HepG2 (cell line): ENCODE results near the gene FAM222B. TPM values are rescaled to one million over a fixed set of nuclear protein-coding genes. Genes with fewer than 3 reads are reported as not detected.

Source experiments
- ATM ChIP-seq: fragments of 450-650 bp; IDR thresholded peaks from 2 replicates; pipeline ENCODE4 v1.7.1; 2017; ENCODE audit warnings: mild to moderate bottlenecking, borderline replicate concordance
- CBFB ChIP-seq: sonication (generic); formaldehyde crosslinking; IDR thresholded peaks from 2 replicates; pipeline ENCODE4 v1.4.0; 2020; ENCODE audit warnings: missing genetic modification reagents
- CENPX ChIP-seq: sonication (generic); formaldehyde crosslinking; IDR thresholded peaks from 2 replicates; pipeline ENCODE4 v1.9.0; 2021; ENCODE audit warnings: mild to moderate bottlenecking, missing genetic modification reagents, moderate library complexity
- DNMT1 ChIP-seq: sonication (generic); formaldehyde crosslinking; IDR thresholded peaks from 2 replicates; pipeline ENCODE4 v1.5.1; 2020; ENCODE audit warnings: mild to moderate bottlenecking, missing genetic modification reagents
- HNRNPK ChIP-seq: fragments of 200-400 bp; formaldehyde crosslinking; IDR thresholded peaks from 2 replicates; pipeline ENCODE4 v1.6.1; 2018; ENCODE audit warnings: low read length, low read depth, moderate library complexity, mild to moderate bottlenecking; ENCODE audit not compliant: poor library complexity, severe bottlenecking
- KAT7 ChIP-seq: IDR thresholded peaks from 2 replicates; pipeline ENCODE4 v1.6.1; 2018; ENCODE audit warnings: borderline replicate concordance, missing compliant biosample characterization
- KLF9 ChIP-seq: IDR thresholded peaks from 2 replicates; pipeline ENCODE4 v1.6.1; 2016; ENCODE audit warnings: low read depth
- MTA1 ChIP-seq: sonication (generic); formaldehyde crosslinking; IDR thresholded peaks from 2 replicates; pipeline ENCODE4 v1.4.0; 2020; ENCODE audit warnings: missing genetic modification reagents, mild to moderate bottlenecking, borderline replicate concordance
- ONECUT2 ChIP-seq: sonication (generic); formaldehyde crosslinking; IDR thresholded peaks from 2 replicates; pipeline ENCODE4 v1.4.0; 2020; ENCODE audit warnings: missing genetic modification reagents
- SP4 ChIP-seq: sonication (generic); formaldehyde crosslinking; IDR thresholded peaks from 2 replicates; pipeline ENCODE4 v1.8.1; 2023; ENCODE audit warnings: mild to moderate bottlenecking, missing genetic modification reagents
- ZNF24 ChIP-seq: fragments of 450-650 bp; IDR thresholded peaks from 2 replicates; pipeline ENCODE4 v1.6.1; 2017; ENCODE audit warnings: antibody characterized with exemption, mild to moderate bottlenecking
- ZNF343 ChIP-seq: sonication (generic); formaldehyde crosslinking; IDR thresholded peaks from 2 replicates; pipeline ENCODE4 v1.4.0; 2020; ENCODE audit warnings: mild to moderate bottlenecking, missing genetic modification reagents
- ZNF605 ChIP-seq: sonication (generic); formaldehyde crosslinking; IDR thresholded peaks from 2 replicates; pipeline ENCODE4 v1.8.0; 2022; ENCODE audit warnings: mild to moderate bottlenecking, missing genetic modification reagents
- ZNF841 ChIP-seq: sonication (generic); formaldehyde crosslinking; IDR thresholded peaks from 2 replicates; pipeline ENCODE4 v1.8.1; 2023; ENCODE audit warnings: missing genetic modification reagents, borderline replicate concordance
- ZSCAN25 ChIP-seq: sonication (generic); formaldehyde crosslinking; IDR thresholded peaks from 2 replicates; pipeline ENCODE4 v1.8.0; 2022; ENCODE audit warnings: mild to moderate bottlenecking, missing genetic modification reagents
- polyA plus RNA-seq, 8 experiments: library from polyadenylated mRNA; depleted of rRNA in 3 of 8; stranded (reverse) in 7 of 8; unstranded in 1 of 8; fragments of >200 nt; fragmentation: Illumina TruSeq in 4 of 8; extraction: Trizol in 4 of 8; gene quantifications; 2 replicates each; pipeline versions ENCODE4 v1.2.1 to v1.2.3, GENCODE V29; 2011 to 2016; ENCODE audit warnings: low read depth in 4 of 8, missing spikeins in 1 of 8, mixed read lengths in 1 of 8; ENCODE audit not compliant: insufficient read depth in 1 of 8
- total RNA-seq, 5 experiments: library from RNA; depleted of rRNA; stranded (reverse); fragments of >200 nt; fragmentation: Illumina TruSeq; extraction: Trizol; gene quantifications; 2 replicates each; pipeline ENCODE4 v1.2.3, GENCODE V29; 2016; ENCODE audit warnings: low read depth in 1 of 5
- TF ChIP-seq, protein P1 (sequence below): IDR thresholded peaks from 2 replicates; pipeline ENCODE4 v1.6.1; 2016
- TF ChIP-seq, protein P2 (sequence below): sonication (generic); formaldehyde crosslinking; IDR thresholded peaks from 2 replicates; pipeline ENCODE4 v1.9.0; 2022; ENCODE audit warnings: missing genetic modification reagents, mild to moderate bottlenecking, borderline replicate concordance
- TF ChIP-seq, protein P3 (sequence below): sonication (generic); formaldehyde crosslinking; conservative IDR thresholded peaks from 2 replicates; pipeline ENCODE4 v1.8.1; 2023; ENCODE audit warnings: missing genetic modification reagents
- TF ChIP-seq, protein P4 (sequence below): sonication (generic); formaldehyde crosslinking; IDR thresholded peaks from 2 replicates; pipeline ENCODE4 v1.4.0; 2020; ENCODE audit warnings: low read depth, mild to moderate bottlenecking, missing genetic modification reagents
- TF ChIP-seq, protein P5 (sequence below): IDR thresholded peaks from 2 replicates; pipeline ENCODE4 v1.6.1; 2016; ENCODE audit warnings: missing biosample characterization, missing genetic modification reagents, low read depth

Gene FAM222B
- total and polyA plus RNA-seq, 2 of the 13 experiments (the other 11 are each of a cell fraction or from before 2014, with no cell fraction given) = 3.5 to 7.3 TPM

DNA sequence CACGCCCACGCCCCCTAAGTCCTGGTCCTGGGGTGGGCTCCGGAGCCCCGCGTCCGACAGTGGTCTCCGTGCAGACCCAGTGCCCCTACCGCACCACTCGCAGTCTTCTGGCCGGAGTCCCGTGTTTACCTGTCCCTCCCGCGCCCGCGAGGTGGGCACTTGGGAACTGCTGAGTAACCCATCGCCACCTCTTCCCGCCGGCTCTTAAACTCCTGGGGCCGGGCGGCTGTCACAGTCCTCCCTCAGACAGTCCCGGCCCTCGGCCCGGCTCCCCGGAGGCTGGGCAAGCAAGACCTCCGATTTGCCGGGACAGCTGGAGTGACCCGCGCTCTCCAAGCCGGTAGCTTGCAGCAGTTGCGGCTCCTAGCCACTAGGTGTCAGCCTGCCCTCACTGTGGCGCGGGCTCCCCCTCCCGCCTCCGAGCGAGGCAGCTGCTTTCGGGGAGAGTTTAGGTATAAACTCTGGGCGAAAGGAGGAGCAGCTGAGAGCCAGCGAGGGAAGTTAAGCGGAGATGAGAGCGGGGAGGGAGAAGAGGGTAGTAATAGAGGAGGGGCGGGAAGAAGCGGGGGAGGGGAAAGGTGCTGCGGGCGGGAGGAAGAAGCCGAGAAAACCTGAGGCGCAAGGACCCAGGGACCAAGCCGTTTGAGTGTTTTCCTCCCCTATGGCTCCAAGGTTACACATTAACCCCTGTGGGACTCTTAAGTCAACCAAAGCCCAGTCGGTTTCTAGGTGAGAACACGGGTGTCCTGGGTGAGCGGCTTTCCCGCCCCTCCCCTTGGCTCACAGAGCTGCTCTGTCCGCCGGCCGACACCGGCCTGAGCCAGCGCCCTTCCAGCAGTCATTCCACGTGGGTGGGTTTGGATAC lies 115.7 kb downstream of the FAM222B start (continued):
- TF ChIP-seq ATM = no peak
- peak; percentile 84 for TF ChIP-seq ZNF605
- TF ChIP-seq CENPX (CRISPR knock-in tag) = no peak
- TF ChIP-seq, protein P1, sequence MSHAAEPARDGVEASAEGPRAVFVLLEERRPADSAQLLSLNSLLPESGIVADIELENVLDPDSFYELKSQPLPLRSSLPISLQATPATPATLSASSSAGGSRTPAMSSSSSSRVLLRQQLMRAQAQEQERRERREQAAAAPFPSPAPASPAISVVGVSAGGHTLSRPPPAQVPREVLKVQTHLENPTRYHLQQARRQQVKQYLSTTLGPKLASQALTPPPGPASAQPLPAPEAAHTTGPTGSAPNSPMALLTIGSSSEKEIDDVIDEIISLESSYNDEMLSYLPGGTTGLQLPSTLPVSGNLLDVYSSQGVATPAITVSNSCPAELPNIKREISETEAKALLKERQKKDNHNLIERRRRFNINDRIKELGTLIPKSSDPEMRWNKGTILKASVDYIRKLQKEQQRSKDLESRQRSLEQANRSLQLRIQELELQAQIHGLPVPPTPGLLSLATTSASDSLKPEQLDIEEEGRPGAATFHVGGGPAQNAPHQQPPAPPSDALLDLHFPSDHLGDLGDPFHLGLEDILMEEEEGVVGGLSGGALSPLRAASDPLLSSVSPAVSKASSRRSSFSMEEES = 0 out of 2 replicates have a peak, but pooled peaks have one; percentile 31
- TF ChIP-seq HNRNPK = peak; percentile 33
- peak; percentile 77; the same call in 1 of the 2 replicates for TF ChIP-seq CBFB (CRISPR knock-in tag)
- TF ChIP-seq ZNF343 (CRISPR knock-in tag) = 0 out of 2 replicates have a peak, but pooled peaks have one; percentile 66
- no peak for TF ChIP-seq ZNF841 (CRISPR knock-in tag)
- peak; percentile 32; the same call in 1 of the 2 replicates for TF ChIP-seq SP4 (CRISPR knock-in tag)
- peak; percentile 52; the same call in 1 of the 2 replicates for TF ChIP-seq MTA1 (CRISPR knock-in tag)
- TF ChIP-seq, protein P2, sequence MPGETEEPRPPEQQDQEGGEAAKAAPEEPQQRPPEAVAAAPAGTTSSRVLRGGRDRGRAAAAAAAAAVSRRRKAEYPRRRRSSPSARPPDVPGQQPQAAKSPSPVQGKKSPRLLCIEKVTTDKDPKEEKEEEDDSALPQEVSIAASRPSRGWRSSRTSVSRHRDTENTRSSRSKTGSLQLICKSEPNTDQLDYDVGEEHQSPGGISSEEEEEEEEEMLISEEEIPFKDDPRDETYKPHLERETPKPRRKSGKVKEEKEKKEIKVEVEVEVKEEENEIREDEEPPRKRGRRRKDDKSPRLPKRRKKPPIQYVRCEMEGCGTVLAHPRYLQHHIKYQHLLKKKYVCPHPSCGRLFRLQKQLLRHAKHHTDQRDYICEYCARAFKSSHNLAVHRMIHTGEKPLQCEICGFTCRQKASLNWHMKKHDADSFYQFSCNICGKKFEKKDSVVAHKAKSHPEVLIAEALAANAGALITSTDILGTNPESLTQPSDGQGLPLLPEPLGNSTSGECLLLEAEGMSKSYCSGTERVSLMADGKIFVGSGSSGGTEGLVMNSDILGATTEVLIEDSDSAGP = no peak
- TF ChIP-seq, protein P3, sequence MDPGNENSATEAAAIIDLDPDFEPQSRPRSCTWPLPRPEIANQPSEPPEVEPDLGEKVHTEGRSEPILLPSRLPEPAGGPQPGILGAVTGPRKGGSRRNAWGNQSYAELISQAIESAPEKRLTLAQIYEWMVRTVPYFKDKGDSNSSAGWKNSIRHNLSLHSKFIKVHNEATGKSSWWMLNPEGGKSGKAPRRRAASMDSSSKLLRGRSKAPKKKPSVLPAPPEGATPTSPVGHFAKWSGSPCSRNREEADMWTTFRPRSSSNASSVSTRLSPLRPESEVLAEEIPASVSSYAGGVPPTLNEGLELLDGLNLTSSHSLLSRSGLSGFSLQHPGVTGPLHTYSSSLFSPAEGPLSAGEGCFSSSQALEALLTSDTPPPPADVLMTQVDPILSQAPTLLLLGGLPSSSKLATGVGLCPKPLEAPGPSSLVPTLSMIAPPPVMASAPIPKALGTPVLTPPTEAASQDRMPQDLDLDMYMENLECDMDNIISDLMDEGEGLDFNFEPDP (CRISPR knock-in tag) = no peak
- TF ChIP-seq, protein P4, sequence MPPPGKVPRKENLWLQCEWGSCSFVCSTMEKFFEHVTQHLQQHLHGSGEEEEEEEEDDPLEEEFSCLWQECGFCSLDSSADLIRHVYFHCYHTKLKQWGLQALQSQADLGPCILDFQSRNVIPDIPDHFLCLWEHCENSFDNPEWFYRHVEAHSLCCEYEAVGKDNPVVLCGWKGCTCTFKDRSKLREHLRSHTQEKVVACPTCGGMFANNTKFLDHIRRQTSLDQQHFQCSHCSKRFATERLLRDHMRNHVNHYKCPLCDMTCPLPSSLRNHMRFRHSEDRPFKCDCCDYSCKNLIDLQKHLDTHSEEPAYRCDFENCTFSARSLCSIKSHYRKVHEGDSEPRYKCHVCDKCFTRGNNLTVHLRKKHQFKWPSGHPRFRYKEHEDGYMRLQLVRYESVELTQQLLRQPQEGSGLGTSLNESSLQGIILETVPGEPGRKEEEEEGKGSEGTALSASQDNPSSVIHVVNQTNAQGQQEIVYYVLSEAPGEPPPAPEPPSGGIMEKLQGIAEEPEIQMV (CRISPR knock-in tag) = peak; percentile 55; the same call in 1 of the 2 replicates
- TF ChIP-seq ZSCAN25 (CRISPR knock-in tag) = peak; percentile 49; the same call in 1 of the 2 replicates
- TF ChIP-seq KAT7 = peak; percentile 72; the same call in 1 of the 2 replicates
- no peak for TF ChIP-seq KLF9 (CRISPR knock-in tag)
- no peak for TF ChIP-seq ZNF24
- TF ChIP-seq DNMT1 (CRISPR knock-in tag) = no peak
- TF ChIP-seq ONECUT2 (CRISPR knock-in tag) = no peak
- TF ChIP-seq, protein P5, sequence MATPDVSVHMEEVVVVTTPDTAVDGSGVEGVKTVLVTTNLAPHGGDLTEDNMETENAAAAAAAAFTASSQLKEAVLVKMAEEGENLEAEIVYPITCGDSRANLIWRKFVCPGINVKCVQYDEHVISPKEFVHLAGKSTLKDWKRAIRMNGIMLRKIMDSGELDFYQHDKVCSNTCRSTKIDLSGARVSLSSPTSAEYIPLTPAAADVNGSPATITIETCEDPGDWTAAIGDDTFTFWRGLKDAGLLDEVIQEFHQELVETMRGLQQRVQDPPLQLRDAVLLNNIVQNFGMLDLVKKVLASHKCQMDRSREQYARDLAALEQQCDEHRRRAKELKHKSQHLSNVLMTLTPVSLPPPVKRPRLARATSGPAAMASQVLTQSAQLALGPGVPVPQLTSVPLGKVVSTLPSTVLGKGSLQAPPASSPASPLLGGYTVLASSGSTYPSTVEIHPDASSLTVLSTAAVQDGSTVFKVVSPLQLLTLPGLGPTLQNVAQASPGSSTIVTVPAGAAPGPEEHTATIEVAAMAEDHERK (CRISPR knock-in tag) = no peak
